ENCODE measurements around the gene NDUFAF8.

The NDUFAF8 gene

GRCh38 chr17:81200695-81201580 lies 38.2 kb upstream of the NDUFAF8 start:
- Histone ChIP-seq H3K4me3 (ENCODE audit: low read depth in 1 of 5, low read length in 5 of 5) (no peak overlapping the region), H3K4me1 (ENCODE audit: control insufficient read depth in 5 of 5, insufficient read depth in 5 of 5, low read length in 5 of 5) (peaks cover 0 to 39% (median 7%) of the 10 kb centered on the region in 5 donors), H3K9me3 (ENCODE audit: control insufficient read depth in 5 of 5, low read length in 5 of 5) (no peaks in the 10 kb centered on the region), H3K27ac (ENCODE audit: low read depth, low read length) (no peak overlapping the region), H3K9ac (ENCODE audit: low read length in 5 of 5) (no peak overlapping the region), H3K27me3 (ENCODE audit: control insufficient read depth in 5 of 5, insufficient read depth in 4 of 5, low read length in 5 of 5) (no peaks in the 10 kb centered on the region), H3K36me3 (ENCODE audit: control insufficient read depth in 5 of 5, insufficient read depth in 5 of 5, low read length in 5 of 5) (peaks cover 0 to 31% (median 9%) of the 10 kb centered on the region in 5 donors)

GRCh38 chr17:81202318-81202717 lies 36.8 kb upstream of the NDUFAF8 start:
- H3K9ac ChIP-seq (ENCODE audit: low read length in 5 of 5) = no peak overlapping the region
- no peak overlapping the region for H3K4me3 ChIP-seq (ENCODE audit: low read depth in 1 of 5, low read length in 5 of 5)
- peaks cover 0 to 29% (median 6%) of the 10 kb centered on the region in 5 donors for H3K4me1 ChIP-seq (ENCODE audit: control insufficient read depth in 5 of 5, insufficient read depth in 5 of 5, low read length in 5 of 5)
- peaks cover 0 to 36% (median 11%) of the 10 kb centered on the region in 5 donors for H3K36me3 ChIP-seq (ENCODE audit: control insufficient read depth in 5 of 5, insufficient read depth in 5 of 5, low read length in 5 of 5)
- no peaks in the 10 kb centered on the region for H3K27me3 ChIP-seq (ENCODE audit: control insufficient read depth in 5 of 5, insufficient read depth in 4 of 5, low read length in 5 of 5)
- H3K27ac ChIP-seq (ENCODE audit: low read depth, low read length) = no peak overlapping the region
- H3K9me3 ChIP-seq (ENCODE audit: control insufficient read depth in 5 of 5, low read length in 5 of 5) = no peaks in the 10 kb centered on the region

GRCh38 chr17:81203136-81203535 lies 36.0 kb upstream of the NDUFAF8 start:
- H3K4me1 ChIP-seq (ENCODE audit: control insufficient read depth in 5 of 5, insufficient read depth in 5 of 5, low read length in 5 of 5) = peaks cover 0 to 21% (median 6%) of the 10 kb centered on the region in 5 donors
- no peak overlapping the region for H3K27ac ChIP-seq (ENCODE audit: low read depth, low read length)
- no peak overlapping the region for H3K9ac ChIP-seq (ENCODE audit: low read length in 5 of 5)
- no peaks in the 10 kb centered on the region for H3K27me3 ChIP-seq (ENCODE audit: control insufficient read depth in 5 of 5, insufficient read depth in 4 of 5, low read length in 5 of 5)
- H3K4me3 ChIP-seq (ENCODE audit: low read depth in 1 of 5, low read length in 5 of 5) = no peak overlapping the region
- peaks cover 0 to 31% (median 11%) of the 10 kb centered on the region in 5 donors for H3K36me3 ChIP-seq (ENCODE audit: control insufficient read depth in 5 of 5, insufficient read depth in 5 of 5, low read length in 5 of 5)
- no peaks in the 10 kb centered on the region for H3K9me3 ChIP-seq (ENCODE audit: control insufficient read depth in 5 of 5, low read length in 5 of 5)

- Histone ChIP-seq H3K4me3 (ENCODE audit: low read depth in 1 of 5, low read length in 5 of 5) (no peak overlapping the region), H3K9ac (ENCODE audit: low read length in 5 of 5) (no peak overlapping the region), H3K36me3 (ENCODE audit: control insufficient read depth in 5 of 5, insufficient read depth in 5 of 5, low read length in 5 of 5) (peaks cover 0 to 26% (median 10%) of the 10 kb centered on the region in 5 donors), H3K9me3 (ENCODE audit: control insufficient read depth in 5 of 5, low read length in 5 of 5) (no peaks in the 10 kb centered on the region), H3K27me3 (ENCODE audit: control insufficient read depth in 5 of 5, insufficient read depth in 4 of 5, low read length in 5 of 5) (no peaks in the 10 kb centered on the region), H3K4me1 (ENCODE audit: control insufficient read depth in 5 of 5, insufficient read depth in 5 of 5, low read length in 5 of 5) (peaks cover 0 to 9% (median 6%) of the 10 kb centered on the region in 5 donors), H3K27ac (ENCODE audit: low read depth, low read length) (no peak overlapping the region)
Measured at GRCh38 chr17:81204578-81204977, 34.5 kb upstream of the NDUFAF8 start.

- no peak overlapping the region for H3K9ac ChIP-seq (ENCODE audit: low read length in 5 of 5)
- no peak overlapping the region for H3K27ac ChIP-seq (ENCODE audit: low read depth, low read length)
- H3K27me3 ChIP-seq (ENCODE audit: control insufficient read depth in 5 of 5, insufficient read depth in 4 of 5, low read length in 5 of 5) = no peaks in the 10 kb centered on the region
- no peaks in the 10 kb centered on the region for H3K9me3 ChIP-seq (ENCODE audit: control insufficient read depth in 5 of 5, low read length in 5 of 5)
- H3K4me1 ChIP-seq (ENCODE audit: control insufficient read depth in 5 of 5, insufficient read depth in 5 of 5, low read length in 5 of 5) = peaks cover 0 to 9% (median 4%) of the 10 kb centered on the region in 5 donors
- H3K4me3 ChIP-seq (ENCODE audit: low read depth in 1 of 5, low read length in 5 of 5) = no peak overlapping the region
- H3K36me3 ChIP-seq (ENCODE audit: control insufficient read depth in 5 of 5, insufficient read depth in 5 of 5, low read length in 5 of 5) = peaks cover 0 to 23% (median 10%) of the 10 kb centered on the region in 5 donors
Measured at GRCh38 chr17:81206166-81206565, 33.0 kb upstream of the NDUFAF8 start.

GRCh38 chr17:81206657-81207056 lies 32.5 kb upstream of the NDUFAF8 start:
- Histone ChIP-seq H3K9ac (ENCODE audit: low read length in 5 of 5) (no peak overlapping the region), H3K36me3 (ENCODE audit: control insufficient read depth in 5 of 5, insufficient read depth in 5 of 5, low read length in 5 of 5) (peaks cover 0 to 23% (median 10%) of the 10 kb centered on the region in 5 donors), H3K27ac (ENCODE audit: low read depth, low read length) (no peak overlapping the region), H3K4me3 (ENCODE audit: low read depth in 1 of 5, low read length in 5 of 5) (no peak overlapping the region), H3K27me3 (ENCODE audit: control insufficient read depth in 5 of 5, insufficient read depth in 4 of 5, low read length in 5 of 5) (no peaks in the 10 kb centered on the region), H3K4me1 (ENCODE audit: control insufficient read depth in 5 of 5, insufficient read depth in 5 of 5, low read length in 5 of 5) (peaks cover 0 to 9% (median 4%) of the 10 kb centered on the region in 5 donors), H3K9me3 (ENCODE audit: control insufficient read depth in 5 of 5, low read length in 5 of 5) (no peaks in the 10 kb centered on the region)

GRCh38 chr17:81207610-81208581 lies 31.2 kb upstream of the NDUFAF8 start:
- peaks cover 0 to 22% (median 10%) of the 10 kb centered on the region in 5 donors for H3K36me3 ChIP-seq (ENCODE audit: control insufficient read depth in 5 of 5, insufficient read depth in 5 of 5, low read length in 5 of 5)
- H3K27ac ChIP-seq (ENCODE audit: low read depth, low read length) = no peak overlapping the region
- no peak overlapping the region for H3K9ac ChIP-seq (ENCODE audit: low read length in 5 of 5)
- peaks cover 0 to 9% (median 4%) of the 10 kb centered on the region in 5 donors for H3K4me1 ChIP-seq (ENCODE audit: control insufficient read depth in 5 of 5, insufficient read depth in 5 of 5, low read length in 5 of 5)
- H3K9me3 ChIP-seq (ENCODE audit: control insufficient read depth in 5 of 5, low read length in 5 of 5) = no peaks in the 10 kb centered on the region
- H3K4me3 ChIP-seq (ENCODE audit: low read depth in 1 of 5, low read length in 5 of 5) = no peak overlapping the region
- H3K27me3 ChIP-seq (ENCODE audit: control insufficient read depth in 5 of 5, insufficient read depth in 4 of 5, low read length in 5 of 5) = no peaks in the 10 kb centered on the region

GRCh38 chr17:81208651-81209050 lies 30.5 kb upstream of the NDUFAF8 start:
- Histone ChIP-seq H3K9me3 (ENCODE audit: control insufficient read depth in 5 of 5, low read length in 5 of 5) (no peaks in the 10 kb centered on the region), H3K9ac (ENCODE audit: low read length in 5 of 5) (no peak overlapping the region), H3K4me1 (ENCODE audit: control insufficient read depth in 5 of 5, insufficient read depth in 5 of 5, low read length in 5 of 5) (peaks cover 0 to 9% (median 4%) of the 10 kb centered on the region in 5 donors), H3K27me3 (ENCODE audit: control insufficient read depth in 5 of 5, insufficient read depth in 4 of 5, low read length in 5 of 5) (no peaks in the 10 kb centered on the region), H3K27ac (ENCODE audit: low read depth, low read length) (no peak overlapping the region), H3K36me3 (ENCODE audit: control insufficient read depth in 5 of 5, insufficient read depth in 5 of 5, low read length in 5 of 5) (peaks cover 0 to 15% (median 6%) of the 10 kb centered on the region in 5 donors), H3K4me3 (ENCODE audit: low read depth in 1 of 5, low read length in 5 of 5) (no peak overlapping the region)

- peaks cover 0 to 9% (median 4%) of the 10 kb centered on the region in 5 donors for H3K4me1 ChIP-seq (ENCODE audit: control insufficient read depth in 5 of 5, insufficient read depth in 5 of 5, low read length in 5 of 5)
- H3K36me3 ChIP-seq (ENCODE audit: control insufficient read depth in 5 of 5, insufficient read depth in 5 of 5, low read length in 5 of 5) = peaks cover 0 to 11% (median 2%) of the 10 kb centered on the region in 5 donors
- no peaks in the 10 kb centered on the region for H3K27me3 ChIP-seq (ENCODE audit: control insufficient read depth in 5 of 5, insufficient read depth in 4 of 5, low read length in 5 of 5)
- no peak overlapping the region for H3K4me3 ChIP-seq (ENCODE audit: low read depth in 1 of 5, low read length in 5 of 5)
- H3K27ac ChIP-seq (ENCODE audit: low read depth, low read length) = no peak overlapping the region
- H3K9ac ChIP-seq (ENCODE audit: low read length in 5 of 5) = no peak overlapping the region
- H3K9me3 ChIP-seq (ENCODE audit: control insufficient read depth in 5 of 5, low read length in 5 of 5) = no peaks in the 10 kb centered on the region
Measured at GRCh38 chr17:81209141-81209540, 30.0 kb upstream of the NDUFAF8 start.

Data from subcutaneous abdominal adipose tissue (tissue), 5 donors.